Measurements from ENCODE around the gene SYNJ1.

SYNJ1 gene

DNA sequence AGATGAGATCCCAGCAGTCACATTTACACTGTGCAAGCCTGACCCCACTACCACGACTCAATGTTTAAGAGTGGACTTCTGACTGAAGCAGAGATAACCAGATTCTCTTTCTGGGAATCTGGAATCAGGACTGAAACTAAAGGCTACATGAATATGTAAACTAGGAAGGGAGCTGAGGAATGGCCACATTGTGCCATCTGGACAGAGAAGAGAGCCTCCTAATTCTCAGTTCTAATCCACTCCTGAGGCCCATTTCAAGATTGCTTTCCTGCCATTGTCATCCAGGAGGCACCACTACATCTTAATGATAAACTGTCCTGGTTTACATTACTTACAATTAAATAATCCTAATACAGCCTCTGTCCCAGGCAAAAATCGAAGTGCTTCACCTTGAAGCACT lies 37.2 kb upstream of the SYNJ1 start:
- no peak for DNase-seq (ENCODE audit: low read depth, low spot score)
- TF ChIP-seq CTCF (IDR thresholded peaks at IDR 0.05; ENCODE audit: low read depth, low read length) = no peak
- in situ Hi-C loops (cut with HindIII; ENCODE audit: low sequenced_read_pairs) = no loop called here
- no peak overlapping the region for H3K4me3 ChIP-seq (ENCODE audit: low read depth, low read length)

- DNase-seq (ENCODE audit: low read depth, low spot score) = no peak
These were observed 36.4 kb upstream of the SYNJ1 start for GRCh38 chr21:32764186-32764585.

GRCh38 chr21:32757804-32758203 lies 30.0 kb upstream of the SYNJ1 start:
- no peak for TF ChIP-seq CTCF (IDR thresholded peaks at IDR 0.05; ENCODE audit: low read depth, low read length)
- DNase-seq (ENCODE audit: low read depth, low spot score) = no peak
- in situ Hi-C loops (cut with HindIII; ENCODE audit: low sequenced_read_pairs) = no loop called here
- no peak overlapping the region for H3K4me3 ChIP-seq (ENCODE audit: low read depth, low read length)

More at GRCh38 chr21:32764186-32764585, 36.4 kb upstream of the SYNJ1 start:
- no peak overlapping the region for H3K4me3 ChIP-seq (ENCODE audit: low read depth, low read length)
- TF ChIP-seq CTCF (IDR thresholded peaks at IDR 0.05; ENCODE audit: low read depth, low read length) = no peak
- in situ Hi-C loops (cut with HindIII; ENCODE audit: low sequenced_read_pairs) = no loop called here

DNA sequence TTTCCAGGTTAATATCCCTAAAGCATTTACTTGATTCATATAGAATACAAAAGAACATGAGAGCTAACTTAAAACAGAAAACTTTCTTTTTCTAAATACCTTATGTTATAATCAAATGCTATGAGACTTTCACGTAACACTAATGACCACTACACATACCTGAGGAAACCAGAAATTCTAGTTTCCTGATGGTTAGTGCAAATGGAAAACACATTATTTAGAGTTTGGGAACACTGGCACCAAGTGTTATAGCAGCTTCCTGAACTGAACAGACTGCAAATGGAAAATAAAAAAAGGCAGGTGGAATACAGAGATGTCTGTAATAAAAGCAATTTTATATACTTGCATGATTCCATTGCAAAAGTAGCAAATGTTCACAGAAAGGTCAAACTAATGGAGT lies 28.3 kb upstream of the SYNJ1 start:
- DNase-seq (ENCODE audit: low read depth, low spot score) = no peak
- H3K4me3 ChIP-seq (ENCODE audit: low read depth, low read length) = no peak overlapping the region
- in situ Hi-C loops (cut with HindIII; ENCODE audit: low sequenced_read_pairs) = no loop called here
- TF ChIP-seq CTCF (IDR thresholded peaks at IDR 0.05; ENCODE audit: low read depth, low read length) = no peak

DNA sequence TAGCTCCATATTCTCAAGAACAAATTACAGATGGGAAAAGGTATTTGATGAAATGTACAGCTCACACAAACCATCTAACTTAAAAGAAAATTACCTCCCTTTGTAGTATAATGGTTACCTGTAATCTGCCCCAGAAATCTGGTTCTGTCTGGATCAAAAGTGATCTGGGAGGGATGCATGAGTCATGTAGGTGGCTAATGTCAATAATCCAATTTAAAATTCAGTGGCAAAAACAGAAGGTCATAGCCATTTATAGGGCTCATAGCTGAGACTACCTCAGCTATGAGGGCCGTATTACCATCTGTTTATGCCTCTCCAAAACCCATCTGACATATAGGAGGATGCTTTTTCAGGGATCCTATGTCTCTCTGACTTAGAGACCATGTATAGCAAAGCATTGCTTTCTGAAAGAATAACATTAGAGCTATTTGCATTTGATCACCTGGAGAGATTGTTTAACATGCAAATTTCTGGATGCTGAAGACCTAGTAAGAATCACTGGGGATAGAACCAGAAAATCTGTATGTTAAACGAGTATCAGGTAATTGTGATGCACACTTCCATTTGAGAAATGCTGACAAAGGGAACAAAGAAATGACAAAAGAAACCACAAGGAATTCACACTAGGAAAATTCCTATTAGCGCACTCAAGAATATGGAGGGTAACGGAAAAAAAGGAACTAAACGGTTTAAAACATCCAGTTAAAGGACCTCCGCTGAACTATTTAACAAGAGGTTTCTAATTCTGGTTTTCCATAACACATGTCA lies 26.2 kb upstream of the SYNJ1 start:
- in situ Hi-C loops (cut with HindIII; ENCODE audit: low sequenced_read_pairs) = no loop called here
- TF ChIP-seq CTCF (IDR thresholded peaks at IDR 0.05; ENCODE audit: low read depth, low read length) = no peak
- H3K4me3 ChIP-seq (ENCODE audit: low read depth, low read length) = no peak overlapping the region
- DNase-seq (ENCODE audit: low read depth, low spot score) = no peak

GRCh38 chr21:32750405-32750804 lies 22.6 kb upstream of the SYNJ1 start:
- in situ Hi-C loops (cut with HindIII; ENCODE audit: low sequenced_read_pairs) = no loop called here
- DNase-seq (ENCODE audit: low read depth, low spot score) = no peak
- no peak overlapping the region for H3K4me3 ChIP-seq (ENCODE audit: low read depth, low read length)
- TF ChIP-seq CTCF (IDR thresholded peaks at IDR 0.05; ENCODE audit: low read depth, low read length) = no peak

Measured in astrocyte of the spinal cord (primary cell).